GF-D8 (cell line): ENCODE data around the gene DLAT.
"Not testable (repeated sequence)": the region's sequence is repeated elsewhere in the genome, so short reads cannot be mapped to it uniquely, and the experiment has no call there.

Experiments used
- DNase-seq: peaks from one replicate; lab custom pipeline; 2025; lab: John Stamatoyannopoulos, UW

Gene DLAT

GRCh38 chr11:112049777-112050176 is 24.6 kb downstream of the DLAT start:
- no peak for DNase-seq

DNA sequence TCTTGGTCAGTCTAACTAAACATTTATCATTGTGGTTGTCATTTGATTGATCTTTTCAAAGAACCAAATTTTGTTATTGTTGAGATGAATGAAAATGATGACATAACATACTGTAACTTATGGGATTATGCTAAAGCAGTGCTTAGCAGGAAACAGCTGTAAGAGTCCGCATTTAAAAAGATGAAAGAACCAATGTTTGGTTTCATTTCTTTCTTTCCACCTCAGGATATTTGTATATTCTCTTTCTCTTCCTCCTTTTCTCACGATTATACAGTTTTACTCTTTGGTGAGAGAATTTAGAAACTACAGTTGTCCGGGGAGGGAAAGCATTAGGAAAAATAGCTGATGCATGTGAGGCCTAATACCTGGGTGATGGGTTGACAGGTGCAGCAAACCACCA is 25.5 kb downstream of the DLAT start:
- DNase-seq: no peak

GRCh38 chr11:112051768-112052167 is 26.6 kb downstream of the DLAT start:
- DNase-seq: no peak

DNA sequence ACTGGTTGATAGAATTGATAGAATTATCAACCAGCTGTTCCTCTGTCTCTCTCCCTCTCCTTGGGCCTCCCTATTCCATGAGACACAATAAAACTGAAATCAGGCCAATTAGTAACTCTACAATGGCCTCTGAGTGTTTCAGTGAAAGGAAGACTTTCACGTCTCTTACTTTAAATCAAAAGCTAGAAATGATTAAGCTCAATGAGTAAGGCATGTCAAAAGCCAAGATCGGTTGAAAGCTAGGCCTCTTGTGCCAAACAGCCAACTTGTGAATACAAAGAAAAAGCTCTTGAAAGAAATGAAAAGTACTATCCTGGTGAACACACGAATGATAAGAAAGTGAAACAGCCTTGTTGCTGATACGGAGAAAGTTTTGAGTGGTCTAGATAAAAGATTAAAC is 32.0 kb downstream of the DLAT start:
- no peak for DNase-seq

DNA sequence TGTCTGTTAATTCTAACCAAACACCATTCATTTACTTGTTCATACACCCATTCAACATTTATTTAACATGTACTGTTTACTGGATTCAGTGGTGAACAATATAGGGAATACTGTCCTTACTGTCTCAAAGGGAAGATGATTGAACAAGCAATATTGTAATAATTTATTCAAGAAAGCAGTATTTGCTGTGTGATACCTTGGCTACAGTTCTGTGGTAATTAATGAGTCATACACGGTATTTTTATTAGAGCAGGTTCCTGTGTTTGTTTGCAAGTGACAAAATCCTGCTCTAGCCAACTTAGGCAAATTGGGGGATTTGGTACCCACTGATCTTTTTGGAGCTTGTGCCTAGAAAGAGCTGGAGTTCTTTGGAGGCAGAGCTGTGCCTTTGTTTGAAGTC is 32.9 kb downstream of the DLAT start:
- no peak for DNase-seq

DNA sequence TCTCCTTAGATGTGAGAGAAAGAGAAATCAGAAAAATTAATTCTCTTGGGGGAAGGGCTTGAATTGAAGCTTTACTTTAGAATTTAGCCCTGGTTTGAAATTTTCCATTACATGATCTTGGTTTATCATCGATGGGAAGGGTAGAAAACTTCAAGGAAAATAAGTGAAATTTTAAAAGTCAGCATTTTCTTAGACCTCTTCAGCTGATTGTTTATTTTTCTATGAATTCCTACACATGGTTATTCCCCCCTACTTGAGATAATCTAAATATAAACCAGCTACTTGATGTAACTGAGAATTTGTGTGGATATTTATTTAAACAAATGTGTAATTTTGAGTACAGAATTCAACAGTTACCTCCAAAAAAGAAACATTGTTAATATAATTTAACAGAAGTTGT is 37.7 kb downstream of the DLAT start:
- no peak for DNase-seq

- DNase-seq: peak; percentile 98
Observed at GRCh38 chr11:112073941-112074811, 49.0 kb downstream of the DLAT start, which contains the start of the genes NKAPD1 and PIH1D2. NKAPD1 (plus strand) TSS chr11:112074299; CDS start chr11:112075575, 1,276 bp downstream. PIH1D2 (minus strand) TSS chr11:112074017; CDS start chr11:112073174, 843 bp downstream.

DNA sequence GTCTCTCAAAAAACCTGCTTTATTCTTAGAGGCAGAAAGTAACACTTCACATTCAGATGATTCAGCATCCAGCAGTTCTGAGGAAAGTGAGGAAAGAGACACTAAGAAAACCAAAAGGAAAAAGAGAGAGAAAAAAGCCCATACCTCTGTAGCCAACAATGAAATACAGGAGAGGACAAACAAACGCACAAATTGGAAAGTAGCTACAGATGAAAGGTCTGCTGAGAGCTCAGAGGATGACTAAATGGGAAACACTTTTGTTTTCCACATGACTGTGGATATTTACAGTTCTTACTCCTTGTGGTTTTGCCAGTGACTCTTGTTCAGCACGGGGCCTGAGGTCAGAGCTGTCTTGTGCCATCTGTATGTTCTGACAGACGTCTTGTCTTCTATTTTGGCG is 57.5 kb downstream of the DLAT start:
- no peak for DNase-seq

DNA sequence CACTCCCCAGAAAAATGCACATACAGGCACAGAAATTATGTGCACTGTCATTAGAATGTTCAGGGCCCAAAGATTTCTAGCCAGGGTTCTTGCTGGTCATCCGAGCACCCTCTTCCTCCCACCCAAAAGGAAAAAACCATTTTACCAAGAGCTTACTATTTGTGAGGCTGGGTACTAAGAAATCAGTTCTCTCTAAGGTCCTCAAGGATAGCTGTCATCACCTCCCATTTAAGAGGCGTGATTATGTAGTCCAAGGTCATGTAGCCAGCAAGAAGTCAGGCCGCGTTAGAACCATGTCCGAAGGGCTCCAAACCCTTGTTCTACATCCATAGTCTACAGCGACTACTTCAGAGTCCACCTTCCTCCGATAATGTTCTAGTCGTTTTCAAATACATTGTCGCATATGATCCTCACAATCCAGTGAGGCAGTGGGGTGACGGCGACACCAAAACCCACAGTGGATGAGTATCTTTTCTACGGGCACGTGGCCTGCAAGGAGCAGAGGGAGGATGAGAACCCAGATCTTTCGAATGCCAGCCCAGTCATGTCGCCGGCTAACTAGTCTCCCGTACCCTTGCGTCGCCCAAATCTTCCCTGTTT is 60.7 kb downstream of the DLAT start:
- peak; percentile 71 for DNase-seq

DNA sequence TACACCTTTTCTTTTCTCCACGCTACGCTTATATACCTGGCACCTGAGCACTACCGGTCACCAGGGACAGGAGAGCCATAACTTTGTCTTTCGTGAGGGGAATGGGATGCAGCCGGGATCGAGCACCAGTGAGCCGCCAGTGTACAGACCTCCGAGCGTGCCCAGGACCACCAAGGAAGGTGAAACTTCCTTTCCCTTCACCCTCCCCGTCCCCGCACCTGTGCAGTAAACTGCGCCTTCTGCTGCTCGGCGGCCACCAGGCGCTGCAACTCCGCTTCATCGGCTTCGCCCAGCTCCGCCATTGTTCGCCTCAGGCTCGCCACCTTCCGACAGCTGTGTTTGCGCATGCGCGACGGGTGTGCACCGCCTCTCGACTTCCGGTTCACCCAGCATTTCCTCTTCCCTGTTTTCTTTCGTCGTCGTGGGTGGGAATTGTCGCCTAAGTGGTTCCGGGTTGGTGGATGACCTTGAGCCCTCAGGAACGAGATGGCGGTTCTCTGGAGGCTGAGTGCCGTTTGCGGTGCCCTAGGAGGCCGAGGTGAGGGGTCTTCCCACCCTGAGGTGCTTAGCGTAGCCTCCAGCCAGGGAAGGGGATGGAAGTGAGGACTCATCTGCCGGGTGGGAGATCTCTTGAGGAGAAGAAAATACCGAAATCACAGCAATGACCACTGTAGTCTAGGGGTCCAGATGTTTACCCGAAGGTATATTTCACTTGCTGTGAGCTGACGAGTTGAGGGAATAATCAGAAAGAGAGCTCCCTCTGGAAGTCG is 61.4 kb downstream of the DLAT start, which contains the start of the genes SDHD and TIMM8B:
SDHD (plus strand) TSS at position 452 of the 770 bp plus-strand sequence; CDS start at position 487, 35 bp downstream.
TIMM8B (minus strand) TSS at position 335 of the 770 bp plus-strand sequence; CDS start at position 302, 33 bp downstream.
- peak; percentile 100 for DNase-seq

GRCh38 chr11:112087212-112087611 is 62.0 kb downstream of the DLAT start:
- no peak for DNase-seq

GRCh38 chr11:112095302-112095701 is 70.1 kb downstream of the DLAT start:
- not testable (repeated sequence) for DNase-seq

- no peak for DNase-seq
Observed at GRCh38 chr11:112096194-112096593, 71.0 kb downstream of the DLAT start.

- no peak for DNase-seq
Observed at GRCh38 chr11:112097734-112098528, 72.7 kb downstream of the DLAT start.

DNA sequence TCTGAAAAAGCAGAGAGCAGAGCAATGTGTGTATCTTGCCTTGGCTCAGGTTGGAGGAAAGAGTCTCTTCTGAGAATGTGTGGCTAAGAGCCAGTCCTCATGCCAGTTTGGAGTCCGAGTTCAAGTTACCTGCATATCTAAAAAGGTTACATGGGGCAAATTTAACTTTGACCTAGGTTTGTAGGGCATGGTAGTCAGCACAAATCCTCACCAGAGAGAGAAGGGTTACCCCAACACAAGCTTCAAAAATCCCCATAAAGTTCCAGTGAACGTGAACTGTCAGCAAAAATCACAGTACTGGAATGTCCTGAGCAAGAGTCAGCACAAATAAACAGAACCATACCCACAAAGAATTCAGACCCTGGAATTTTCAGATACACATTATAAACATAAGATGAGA is 75.3 kb downstream of the DLAT start:
- no peak for DNase-seq

GRCh38 chr11:112103446-112103845 is 78.2 kb downstream of the DLAT start:
- peak; percentile 46 for DNase-seq

GRCh38 chr11:112106070-112106469 is 80.9 kb downstream of the DLAT start:
- DNase-seq: no peak
